GM12873 (cell line): Measurements from ENCODE around the gene GRPEL2.
A peak's percentile ranks its signal among the peaks of the same experiment; 100 is the strongest.

ENCODE experiments used
- CTCF ChIP-seq: IDR thresholded peaks from 2 replicates; pipeline ENCODE4 v1.5.1; 2012; ENCODE audit warnings: low read depth, mild to moderate bottlenecking, moderate library complexity, low read length, control low read depth; ENCODE audit not compliant: insufficient read depth; ENCODE audit errors: missing control alignments

The GRPEL2 gene

GRCh38 chr5:149364719-149365118 lies 19.4 kb downstream of the GRPEL2 start:
- TF ChIP-seq CTCF, result no peak

DNA sequence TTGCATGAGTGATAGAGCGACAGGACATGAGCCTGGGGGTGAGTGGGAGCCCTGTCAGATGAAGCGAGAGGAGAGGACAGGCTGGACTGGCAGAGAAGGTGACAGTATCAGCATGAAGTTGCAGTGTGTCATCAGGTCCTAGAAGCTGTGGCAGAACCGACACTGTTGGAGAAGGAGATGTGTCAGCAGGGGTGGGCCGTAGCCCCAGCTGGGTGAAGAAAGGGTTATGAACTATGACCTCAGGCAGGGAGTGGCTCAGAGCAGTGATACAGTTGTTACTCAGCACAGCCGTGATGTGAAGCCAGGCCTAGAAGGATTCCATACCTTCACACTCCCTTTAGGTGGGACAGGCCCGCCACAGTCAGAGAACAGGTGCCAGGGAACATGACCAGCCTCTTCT lies 20.1 kb downstream of the GRPEL2 start:
- no peak for TF ChIP-seq CTCF

DNA sequence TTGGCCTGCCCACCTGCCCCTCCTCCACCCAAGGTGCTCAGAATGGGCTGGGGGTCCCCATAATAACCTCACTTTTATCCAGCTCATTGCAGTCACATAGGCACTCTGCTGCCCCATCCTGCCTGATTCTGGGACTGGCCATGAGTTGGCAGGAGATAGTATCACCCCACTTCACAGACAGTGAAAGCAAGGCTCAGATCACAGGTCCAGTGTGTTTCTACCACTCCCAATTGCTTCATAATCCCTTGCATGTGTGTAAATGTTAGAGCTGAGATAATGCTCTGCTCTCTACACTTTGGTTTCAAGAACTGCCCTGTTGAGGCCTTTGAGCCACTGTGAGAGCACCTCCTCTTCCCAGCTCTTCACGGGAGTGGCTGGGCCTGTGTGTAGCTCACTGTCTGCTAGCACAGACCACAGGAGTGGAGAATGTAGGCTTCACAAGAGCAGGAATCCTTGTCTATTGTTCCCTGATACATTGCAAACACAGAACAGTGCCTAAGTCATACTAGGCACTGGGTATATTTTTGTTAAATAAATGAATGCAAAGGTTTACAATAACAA lies 20.9 kb downstream of the GRPEL2 start:
- TF ChIP-seq CTCF, result no peak

DNA sequence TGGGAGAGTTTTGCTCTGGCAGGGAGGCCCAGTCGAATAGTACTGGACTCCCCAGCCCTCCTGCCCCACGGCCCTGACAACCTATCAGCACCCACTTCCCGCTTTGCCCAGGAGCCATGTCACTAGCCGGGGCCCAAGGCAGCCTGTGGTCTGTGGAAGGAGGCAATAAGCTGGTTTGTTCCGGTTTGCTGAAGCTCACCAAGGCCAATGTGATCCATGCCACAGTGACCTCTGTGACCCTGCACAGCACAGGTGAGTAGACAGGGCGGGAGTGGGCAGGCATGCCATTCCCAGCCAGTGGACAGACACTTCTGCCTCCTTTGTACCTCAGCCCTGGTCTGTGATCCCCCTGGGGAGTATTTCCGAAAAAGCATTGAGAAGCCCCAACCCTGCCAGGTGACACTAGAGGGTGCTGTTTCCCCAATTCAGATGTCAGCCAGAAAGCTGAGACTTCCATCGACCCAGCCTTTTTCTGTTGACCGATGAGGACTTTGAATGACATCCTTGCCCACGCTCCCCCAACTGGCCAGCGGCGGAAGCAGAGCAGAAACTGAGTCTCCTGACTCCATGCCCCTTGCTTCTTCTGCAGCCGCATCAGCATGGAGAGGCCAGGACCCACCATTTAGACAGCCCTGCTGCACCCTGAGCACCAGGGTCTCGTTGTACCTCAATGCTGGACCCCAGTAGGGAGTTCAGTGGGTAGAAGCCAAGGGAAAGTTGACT lies 22.1 kb downstream of the GRPEL2 start:
- peak; percentile 88 for TF ChIP-seq CTCF

DNA sequence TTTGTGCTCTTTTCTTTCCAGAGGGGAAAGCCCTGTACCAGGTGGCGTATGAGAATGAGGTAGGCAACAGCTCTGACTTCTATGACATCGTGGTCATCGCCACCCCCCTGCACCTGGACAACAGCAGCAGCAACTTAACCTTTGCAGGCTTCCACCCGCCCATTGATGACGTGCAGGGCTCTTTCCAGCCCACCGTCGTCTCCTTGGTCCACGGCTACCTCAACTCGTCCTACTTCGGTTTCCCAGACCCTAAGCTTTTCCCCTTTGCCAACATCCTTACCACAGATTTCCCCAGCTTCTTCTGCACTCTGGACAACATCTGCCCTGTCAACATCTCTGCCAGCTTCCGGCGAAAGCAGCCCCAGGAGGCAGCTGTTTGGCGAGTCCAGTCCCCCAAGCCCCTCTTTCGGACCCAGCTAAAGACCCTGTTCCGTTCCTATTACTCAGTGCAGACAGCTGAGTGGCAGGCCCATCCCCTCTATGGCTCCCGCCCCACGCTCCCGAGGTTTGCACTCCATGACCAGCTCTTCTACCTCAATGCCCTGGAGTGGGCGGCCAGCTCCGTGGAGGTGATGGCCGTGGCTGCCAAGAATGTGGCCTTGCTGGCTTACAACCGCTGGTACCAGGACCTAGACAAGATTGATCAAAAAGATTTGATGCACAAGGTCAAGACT lies 22.8 kb downstream of the GRPEL2 start:
- no peak for TF ChIP-seq CTCF

DNA sequence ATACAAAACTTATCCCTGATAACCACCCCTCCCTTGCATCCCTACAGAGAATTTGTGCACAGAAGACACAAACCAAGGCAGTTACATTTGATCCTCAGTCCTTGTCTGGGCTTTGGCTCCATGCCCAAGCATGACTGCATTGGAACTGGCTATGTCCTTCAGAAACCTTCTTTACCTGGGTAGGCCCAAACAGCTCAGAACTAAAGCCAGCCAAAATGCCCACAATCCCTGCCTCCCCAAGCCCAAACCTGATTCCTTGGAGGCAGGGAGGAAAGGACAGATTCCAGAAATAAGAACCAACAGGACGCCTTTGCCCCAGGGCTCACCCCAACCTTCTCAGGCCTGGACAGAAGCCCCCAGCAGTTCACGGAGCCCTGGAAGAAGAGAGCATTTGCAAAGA lies 25.6 kb downstream of the GRPEL2 start:
- no peak for TF ChIP-seq CTCF

GRCh38 chr5:149371296-149371962 lies 26.1 kb downstream of the GRPEL2 start:
- TF ChIP-seq CTCF, result peak; percentile 94
